NCI-H510A treated with DMSO at 0.1 percent for 48 hours (cell line): ENCODE results near the gene STT3B.

Experiments
- DNase-seq: peaks from one replicate; lab custom pipeline; 2025; lab: John Stamatoyannopoulos, UW

Gene STT3B

DNA sequence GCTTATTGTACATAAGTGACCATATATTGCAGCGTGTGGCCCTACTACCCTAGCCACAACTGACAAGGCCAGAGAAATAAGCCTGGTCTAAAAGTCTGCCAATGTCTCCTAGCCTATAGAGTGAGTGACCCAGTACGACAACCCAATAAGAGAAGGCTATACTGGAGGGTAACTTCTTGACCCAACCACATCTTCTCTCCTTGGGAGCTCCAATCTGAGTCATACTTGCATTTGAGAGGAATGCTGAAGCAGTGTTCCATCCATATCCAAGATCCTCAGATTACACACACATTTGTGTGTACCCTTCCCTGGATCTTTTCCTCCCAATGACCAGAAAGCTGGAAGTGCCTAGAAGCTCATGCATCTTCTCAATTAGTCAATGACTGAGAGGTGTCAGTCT lies 11.3 kb upstream of the STT3B start:
- no peak for DNase-seq

- DNase-seq, result no peak
These were observed 10.6 kb upstream of the STT3B start for GRCh38 chr3:31522152-31522551.

GRCh38 chr3:31523543-31523942 lies 9.2 kb upstream of the STT3B start:
- DNase-seq, result no peak

GRCh38 chr3:31525532-31525931 lies 7.2 kb upstream of the STT3B start:
- no peak for DNase-seq

GRCh38 chr3:31529421-31529820 lies 3.3 kb upstream of the STT3B start:
- no peak for DNase-seq

DNA sequence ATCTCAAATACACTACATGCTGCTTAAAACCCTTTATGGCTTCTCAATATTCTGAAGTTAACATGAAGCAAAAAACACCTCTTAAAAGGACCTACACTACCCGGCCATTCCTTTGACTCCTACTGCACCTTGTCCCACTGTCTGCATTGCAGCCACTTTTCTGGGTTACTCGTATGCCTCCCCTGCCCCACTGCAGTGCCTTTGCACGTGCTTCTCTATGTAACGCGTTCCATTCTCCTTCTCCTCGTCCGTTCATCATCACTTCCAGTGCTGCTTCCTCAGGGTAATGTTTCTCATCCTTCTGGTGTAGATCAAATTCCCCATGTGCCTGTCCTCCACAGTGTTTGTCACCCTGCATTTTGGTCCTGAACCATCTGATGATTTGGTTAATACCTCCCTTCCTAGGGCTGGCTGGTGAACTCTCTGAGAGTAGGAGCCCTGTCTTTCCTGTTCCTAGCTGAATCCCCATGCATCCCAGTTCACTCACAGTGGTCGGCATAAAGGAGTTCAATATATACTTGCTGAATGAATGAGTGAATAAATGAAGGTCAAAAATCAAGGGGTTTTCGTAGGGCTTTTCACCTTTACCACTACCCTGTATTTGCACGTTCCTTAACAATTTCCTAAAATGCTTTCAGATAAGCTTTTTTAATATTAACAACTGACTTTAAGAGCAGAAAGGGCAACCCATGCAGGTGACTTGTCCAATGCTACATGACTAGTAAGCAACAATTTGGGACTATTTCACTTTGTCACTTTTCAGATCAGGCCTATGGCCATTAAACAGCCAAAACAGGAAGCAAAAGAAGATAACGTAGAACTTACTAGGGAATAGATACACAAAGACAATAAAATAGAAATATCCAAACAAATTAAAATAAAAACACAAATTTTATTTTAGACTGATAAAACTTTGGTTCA lies 2.4 kb upstream of the STT3B start:
- DNase-seq, result no peak

DNA sequence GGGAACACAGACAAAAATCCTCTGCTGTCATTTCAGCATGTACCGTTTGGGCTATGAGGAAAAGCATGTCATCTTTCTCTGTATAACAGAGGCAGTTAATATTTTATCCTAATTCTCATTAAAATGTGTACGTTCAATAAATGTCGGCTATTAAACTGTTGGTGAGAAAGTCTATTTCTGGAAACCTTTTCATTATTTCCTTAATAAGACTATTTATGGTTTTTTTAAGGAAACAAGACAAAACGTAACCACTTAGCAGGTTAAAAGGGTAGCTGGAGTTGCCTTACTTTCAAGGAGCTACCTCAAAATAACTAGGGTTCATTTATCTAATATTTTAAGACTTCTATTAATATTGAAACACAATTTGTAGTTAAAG lies 1.8 kb upstream of the STT3B start:
- no peak for DNase-seq

DNA sequence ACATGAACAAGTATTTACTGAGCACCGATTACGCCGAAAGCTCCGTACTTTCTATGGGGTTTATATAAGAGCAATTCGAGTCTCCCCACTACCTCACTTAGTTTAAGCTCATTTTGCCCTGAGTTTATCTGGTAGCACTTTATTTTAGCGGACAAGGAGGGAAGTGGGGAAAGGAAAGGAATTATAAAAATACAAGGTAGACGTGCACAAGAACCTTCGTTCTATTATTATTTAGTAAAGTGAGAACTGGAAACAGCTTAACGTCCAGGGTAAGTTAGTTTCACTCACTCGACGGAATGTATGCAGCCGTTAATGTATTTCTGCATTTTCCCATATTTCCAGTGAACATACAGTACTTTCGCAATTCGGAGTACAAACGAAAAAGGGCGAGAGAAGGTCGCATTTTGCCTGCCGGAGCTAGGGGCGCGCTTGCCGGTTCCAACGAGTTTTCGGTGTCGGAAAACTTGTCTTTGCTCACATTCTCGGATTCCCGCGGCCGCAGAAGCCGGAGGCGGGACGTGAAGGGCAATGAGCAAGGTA lies 1.2 kb upstream of the STT3B start:
- DNase-seq, result no peak

- DNase-seq, result peak; percentile 83
These were observed 636 bp upstream of the STT3B start for GRCh38 chr3:31531992-31532586.

DNA sequence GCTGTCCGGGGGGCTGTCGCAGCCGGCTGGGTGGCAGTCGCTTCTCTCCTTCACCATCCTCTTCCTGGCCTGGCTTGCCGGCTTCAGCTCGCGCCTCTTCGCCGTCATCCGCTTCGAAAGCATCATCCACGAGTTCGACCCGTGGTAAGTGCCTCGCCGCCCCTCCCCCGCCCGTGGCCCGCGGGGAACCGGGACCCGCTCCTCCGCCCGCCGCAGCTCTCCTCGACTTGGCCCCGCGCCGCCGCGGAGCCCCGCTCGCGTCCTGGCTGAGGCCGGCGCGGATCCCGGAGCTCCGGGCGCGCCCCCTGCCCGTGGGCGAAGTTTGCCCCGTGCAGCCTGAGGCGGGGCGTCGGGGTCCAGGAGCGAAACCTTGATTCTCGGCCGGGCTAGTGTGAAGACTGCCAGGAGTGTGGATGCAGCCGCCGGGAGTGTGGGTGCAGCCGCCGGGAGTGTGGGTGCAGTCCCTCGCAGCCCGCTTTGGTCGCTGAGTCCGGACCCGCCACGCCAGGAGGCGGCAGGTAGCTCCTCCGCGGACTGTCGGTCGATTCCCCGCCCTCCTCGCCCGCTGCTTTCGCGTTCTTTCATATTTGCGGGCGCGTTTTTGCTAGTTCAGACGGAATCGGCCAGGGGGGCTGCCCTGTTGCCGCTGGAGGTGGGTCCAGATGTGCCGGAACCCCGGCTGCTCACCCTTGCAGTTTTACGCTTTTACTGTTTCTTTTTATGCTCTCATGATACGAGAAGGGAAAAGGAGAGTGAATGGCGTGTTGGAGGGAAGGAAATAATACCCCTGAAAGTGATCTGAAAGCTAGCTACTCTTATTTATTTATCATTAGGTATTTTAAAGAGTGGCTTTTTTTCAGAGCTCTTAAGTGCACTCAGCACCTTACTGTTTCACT lies 692 bp downstream of the STT3B start:
- DNase-seq, result no peak

GRCh38 chr3:31534065-31534425 lies 1.3 kb downstream of the STT3B start:
- no peak for DNase-seq

- no peak for DNase-seq
These were observed 3.8 kb downstream of the STT3B start for GRCh38 chr3:31536497-31536896.

DNA sequence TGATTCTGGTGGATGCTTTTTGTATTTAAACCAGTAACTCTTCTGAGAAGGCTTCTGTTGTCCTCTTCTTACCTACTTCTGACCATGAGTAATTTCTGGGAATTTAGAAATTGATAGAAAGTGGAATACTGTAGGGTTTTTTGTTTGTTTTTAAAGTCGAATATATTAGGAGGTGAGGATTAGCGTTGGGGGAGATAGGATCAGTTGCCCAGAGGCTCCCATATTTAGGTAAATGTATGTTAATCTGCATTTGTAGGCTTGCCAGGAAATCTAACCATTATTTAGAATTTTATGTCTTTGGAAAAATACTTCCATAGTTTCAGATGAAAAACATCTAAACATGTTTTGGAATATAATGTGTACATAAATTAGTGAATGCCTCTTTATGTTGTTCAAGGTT lies 6.1 kb downstream of the STT3B start:
- no peak for DNase-seq

GRCh38 chr3:31539275-31539674 lies 6.5 kb downstream of the STT3B start:
- no peak for DNase-seq

- DNase-seq, result no peak
These were observed 8.4 kb downstream of the STT3B start for GRCh38 chr3:31541089-31541488.

GRCh38 chr3:31542246-31542645 lies 9.5 kb downstream of the STT3B start:
- no peak for DNase-seq

- DNase-seq, result no peak
These were observed 10.7 kb downstream of the STT3B start for GRCh38 chr3:31543375-31543774.

GRCh38 chr3:31544634-31545033 lies 11.9 kb downstream of the STT3B start:
- DNase-seq, result no peak

- no peak for DNase-seq
These were observed 13.4 kb downstream of the STT3B start for GRCh38 chr3:31546162-31546561.

DNA sequence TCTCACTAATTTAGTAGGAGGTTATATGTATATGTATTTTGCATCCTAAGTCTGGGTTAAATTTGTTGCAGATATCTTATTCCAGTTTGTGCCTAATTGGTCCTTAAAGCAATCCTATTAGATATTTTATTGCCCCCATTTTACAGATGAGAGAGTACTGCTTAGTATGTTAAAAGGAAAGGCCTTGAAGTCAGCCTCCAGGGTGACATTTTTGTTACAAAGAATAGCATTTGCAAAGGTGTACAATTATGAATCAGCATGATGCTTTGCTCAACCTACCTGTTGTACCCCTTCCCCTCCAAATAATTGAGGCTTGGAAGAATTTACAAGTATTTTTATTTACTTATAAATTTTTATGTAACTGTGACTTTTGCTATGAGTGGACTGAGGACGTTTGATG lies 14.0 kb downstream of the STT3B start:
- no peak for DNase-seq

GRCh38 chr3:31550452-31551251 lies 17.9 kb downstream of the STT3B start:
- no peak for DNase-seq

DNA sequence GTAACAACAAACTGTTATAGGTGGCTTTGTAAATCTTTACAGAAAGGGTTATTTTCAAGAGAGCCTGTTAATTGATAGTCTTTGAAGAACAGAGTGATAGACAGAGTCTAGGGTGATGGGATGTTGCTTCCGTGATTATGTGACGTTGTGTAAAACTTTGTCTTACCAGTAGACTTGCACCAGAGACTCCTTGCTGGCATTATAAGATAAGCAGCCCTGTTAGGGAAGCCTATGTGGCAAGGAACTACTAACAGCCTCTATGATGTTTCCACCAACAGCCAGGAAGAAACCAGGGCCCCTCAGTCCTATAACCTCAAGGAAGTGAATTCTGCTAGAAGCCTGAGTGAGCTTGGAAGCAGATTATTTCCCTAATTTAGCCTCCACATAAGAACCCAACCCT lies 18.9 kb downstream of the STT3B start:
- DNase-seq, result no peak
